SH-SY5Y (cell line): ENCODE results near the gene CCL4L2.

ENCODE experiments used
- GATA2 ChIP-seq: IDR thresholded peaks from 2 replicates; pipeline ENCODE4 v1.6.1; 2011; ENCODE audit warnings: mild to moderate bottlenecking, low read depth, low read length
- GATA3 ChIP-seq: IDR thresholded peaks from 2 replicates; pipeline ENCODE4 v1.6.1; 2011; ENCODE audit warnings: low read depth, mild to moderate bottlenecking, low read length, moderate library complexity

CCL4L2 gene

DNA sequence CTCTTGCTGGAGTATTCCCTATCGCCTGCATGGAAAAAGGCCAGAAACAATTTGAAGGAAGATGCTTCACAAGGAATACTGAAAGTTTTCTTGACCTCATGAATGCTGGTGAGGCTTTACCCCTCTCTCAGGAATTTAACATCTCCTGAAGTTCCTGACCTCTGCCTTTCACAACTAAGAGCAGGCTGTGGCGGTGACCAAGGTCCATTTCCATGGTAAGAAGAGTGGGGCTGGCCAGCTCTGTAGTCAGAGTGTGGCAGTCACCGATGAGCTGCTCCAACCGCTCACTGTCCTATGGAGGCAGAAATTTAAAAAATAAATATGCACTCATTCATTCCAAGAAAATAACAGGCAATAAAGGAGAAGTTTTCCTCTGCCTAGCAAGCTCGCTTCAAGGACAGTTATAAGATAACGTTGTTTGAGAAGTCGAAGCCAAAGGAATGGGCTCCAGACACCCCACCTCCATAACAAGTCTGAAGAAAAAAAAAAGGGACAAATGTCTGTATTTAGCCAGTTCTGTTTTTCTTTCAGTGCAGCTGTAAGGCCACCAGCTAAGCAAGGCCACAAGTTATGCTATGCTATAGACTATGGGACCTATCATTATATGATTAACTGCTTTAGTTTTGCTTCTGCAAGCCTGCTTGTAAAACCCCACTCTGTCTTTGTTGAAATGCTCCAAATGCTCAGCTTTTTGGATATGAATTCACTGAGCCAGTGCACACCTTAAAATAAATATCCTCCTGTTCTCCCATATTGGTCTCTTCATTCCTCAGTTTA lies 6.0 kb upstream of the CCL4L2 start:
- TF ChIP-seq GATA3 (no peak), GATA2 (no peak)

DNA sequence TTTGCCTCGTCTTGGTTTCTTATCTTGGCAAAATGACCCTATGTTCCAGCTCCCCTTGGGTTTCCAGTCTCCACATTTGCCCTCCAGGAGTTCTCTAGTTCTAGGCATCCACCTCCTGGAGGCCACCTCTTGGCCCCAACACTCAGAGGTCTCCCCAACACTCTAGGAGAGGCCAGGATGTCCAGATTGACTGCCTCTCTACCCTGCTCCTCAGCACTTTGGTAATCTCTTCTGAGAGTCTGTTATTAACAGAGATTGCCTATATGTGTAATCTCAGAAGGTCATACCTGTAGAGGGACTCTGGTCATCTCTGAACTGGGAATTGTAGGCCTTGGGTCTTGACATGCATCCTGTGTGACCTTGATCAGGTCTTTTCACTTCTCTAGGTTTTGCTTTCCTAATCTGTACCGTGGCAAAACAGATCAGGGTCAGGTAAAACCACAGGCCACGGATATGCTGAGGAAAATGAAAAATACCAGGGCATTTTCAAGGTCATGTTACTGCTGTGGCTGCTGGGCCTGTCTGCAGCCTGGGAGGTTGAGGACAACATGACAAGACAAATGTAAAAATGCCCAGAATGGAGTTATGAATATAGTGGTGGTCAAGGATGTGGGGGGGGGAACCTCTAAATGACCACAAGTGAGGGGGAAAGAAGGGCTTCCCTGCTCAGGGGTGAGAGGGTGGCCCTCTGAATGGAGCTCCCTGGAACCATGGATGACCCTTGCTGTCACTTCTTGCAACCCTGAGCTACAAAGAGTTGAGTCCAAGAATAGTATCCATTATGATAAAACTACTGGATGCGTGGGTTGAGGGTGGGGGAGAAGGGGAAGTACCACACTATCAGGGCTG lies 5.0 kb upstream of the CCL4L2 start:
- TF ChIP-seq GATA3 (no peak), GATA2 (no peak)

DNA sequence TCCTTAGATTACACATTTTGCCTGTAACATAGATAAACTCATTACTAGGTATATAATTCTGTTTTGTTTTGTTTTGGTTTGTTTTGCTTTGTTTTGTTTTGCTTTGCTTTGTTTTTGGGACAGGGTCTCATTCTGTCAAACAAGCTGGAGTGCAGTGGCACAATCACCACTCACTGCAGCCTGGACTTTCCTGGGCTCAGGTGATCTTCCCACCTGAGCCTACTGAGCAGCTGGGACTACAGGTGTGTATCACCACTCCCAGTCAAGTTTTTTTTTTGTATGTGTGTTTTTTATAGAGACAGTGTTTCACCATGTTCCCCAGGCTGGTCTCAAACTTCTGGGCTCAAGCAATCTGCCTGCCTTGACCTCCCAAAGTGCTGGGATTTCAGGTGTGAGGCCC lies 1.3 kb upstream of the CCL4L2 start:
- no peak for TF ChIP-seq GATA3
- TF ChIP-seq GATA2: no peak

DNA sequence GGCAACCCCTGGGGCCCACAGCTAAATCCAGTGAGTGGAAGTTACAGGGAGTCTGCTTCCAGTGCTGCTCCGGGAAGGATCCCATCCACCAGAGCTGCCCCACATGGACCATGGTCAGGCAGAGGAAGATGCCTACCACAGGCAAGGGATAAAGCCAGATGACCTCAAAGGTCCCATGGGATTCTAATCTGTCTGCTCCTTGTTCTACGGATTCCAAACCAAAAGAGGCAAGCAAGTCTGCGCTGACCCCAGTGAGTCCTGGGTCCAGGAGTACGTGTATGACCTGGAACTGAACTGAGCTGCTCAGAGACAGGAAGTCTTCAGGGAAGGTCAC lies 1.4 kb downstream of the CCL4L2 start:
- TF ChIP-seq GATA3 (no peak), GATA2 (no peak)

GRCh38 chr17:36212966-36213365 lies 2.1 kb downstream of the CCL4L2 start:
- TF ChIP-seq GATA3 (no peak), GATA2 (no peak)

DNA sequence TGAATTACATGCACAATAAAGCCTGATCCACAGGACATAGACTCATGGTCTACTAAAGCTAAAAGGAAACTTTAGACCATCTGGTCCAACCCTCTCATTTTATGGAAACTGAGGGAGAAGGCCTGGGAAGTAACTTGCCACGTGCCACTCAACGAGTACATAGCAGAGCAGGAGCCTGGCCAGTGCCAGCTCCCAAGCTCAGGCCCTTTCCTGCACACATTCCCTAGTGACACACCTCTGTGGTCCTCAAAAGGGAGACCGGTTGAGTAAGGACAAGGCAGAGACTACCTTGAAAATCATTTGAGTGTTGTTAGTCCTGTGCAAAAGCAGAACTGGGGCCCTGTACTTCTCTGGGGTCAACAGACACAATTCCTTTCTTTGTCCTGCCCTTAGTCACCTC lies 2.8 kb downstream of the CCL4L2 start:
- TF ChIP-seq GATA2 (no peak), GATA3 (no peak)

- TF ChIP-seq GATA3 (no peak), GATA2 (no peak)
These were observed 4.1 kb downstream of the CCL4L2 start for GRCh38 chr17:36214918-36215317.
